ENCODE measurements around the gene PRKX.

GRCh38 chrX:3699821-3700381, 13.5 kb downstream of the PRKX start:
- TF ChIP-seq CTCF (IDR thresholded peaks at IDR 0.05; ENCODE audit: low read length) (no peak), EZH2 (IDR thresholded peaks at IDR 0.05; ENCODE audit: borderline replicate concordance, low read length) (no peak)
